NB4 (cell line): Measurements from ENCODE around the gene CD46.

ENCODE experiments used
- DNase-seq: peaks from one replicate; pipeline ENCODE4 v3.0.0; 2010; ENCODE audit warnings: low read depth
- H3K4me3 ChIP-seq: one replicate; pipeline ENCODE4 v1.5.1; 2011; ENCODE audit warnings: mild to moderate bottlenecking, low read depth, low read length, moderate library complexity
- CTCF ChIP-seq: IDR thresholded peaks from one replicate; pipeline ENCODE4 v1.5.1; 2012; ENCODE audit warnings: low read depth, low read length
- MAX ChIP-seq: IDR thresholded peaks from 2 replicates; pipeline ENCODE4 v1.6.1; 2011; ENCODE audit warnings: low read depth, low read length
- MYC ChIP-seq: IDR thresholded peaks from 2 replicates; pipeline ENCODE4 v1.6.1; 2011; ENCODE audit warnings: low read depth, low read length
- POLR2A ChIP-seq: IDR thresholded peaks from 2 replicates; pipeline ENCODE4 v1.6.1; 2011; ENCODE audit warnings: mild to moderate bottlenecking; ENCODE audit not compliant: insufficient read length; ENCODE audit errors: extremely low read depth

The CD46 gene

GRCh38 chr1:207828046-207828445 lies 76.2 kb downstream of the CD46 start:
- no peak overlapping the region for H3K4me3 ChIP-seq
- no peak for DNase-seq
- TF ChIP-seq POLR2A: no peak
- no peak for TF ChIP-seq MAX
- TF ChIP-seq CTCF: no peak
- TF ChIP-seq MYC: no peak

GRCh38 chr1:207828485-207829158 lies 76.8 kb downstream of the CD46 start:
- H3K4me3 ChIP-seq: no peak overlapping the region
- peak; percentile 97 for DNase-seq
- TF ChIP-seq MYC (peak; percentile 96), CTCF (peak; percentile 80), POLR2A (no peak), MAX (peak; percentile 95)

GRCh38 chr1:207829576-207829975 lies 77.7 kb downstream of the CD46 start:
- TF ChIP-seq MAX (no peak), POLR2A (no peak), MYC (no peak), CTCF (no peak)
- H3K4me3 ChIP-seq: no peak overlapping the region

GRCh38 chr1:207830788-207831187 lies 78.9 kb downstream of the CD46 start:
- no peak for DNase-seq
- H3K4me3 ChIP-seq: no peak overlapping the region
- TF ChIP-seq MYC: no peak

More at GRCh38 chr1:207829576-207829975, 77.7 kb downstream of the CD46 start:
- DNase-seq: no peak

- H3K4me3 ChIP-seq: no peak overlapping the region
- DNase-seq: no peak
- TF ChIP-seq CTCF (no peak), MAX (peak; percentile 60)
These were observed 79.9 kb downstream of the CD46 start for GRCh38 chr1:207831517-207832327.

- H3K4me3 ChIP-seq: no peak overlapping the region
- no peak for DNase-seq
- TF ChIP-seq MYC: no peak
- TF ChIP-seq POLR2A: no peak
- no peak for TF ChIP-seq CTCF
- no peak for TF ChIP-seq MAX
These were observed 80.9 kb downstream of the CD46 start for GRCh38 chr1:207832796-207833195.
